K562 treated with DMSO at 1 percent for 12 hours (cell line): Measurements from ENCODE around the gene GANC. TPM values are rescaled to one million over a fixed set of nuclear protein-coding genes. Genes with fewer than 3 reads are reported as not detected.

Source experiments
- total RNA-seq: library from RNA; unstranded; fragments of 300-600 nt; gene quantifications from 2 replicates; pipeline ENCODE4 v1.2.3, GENCODE V29; 2022; ENCODE audit not compliant: insufficient read depth

Gene GANC, protein sequence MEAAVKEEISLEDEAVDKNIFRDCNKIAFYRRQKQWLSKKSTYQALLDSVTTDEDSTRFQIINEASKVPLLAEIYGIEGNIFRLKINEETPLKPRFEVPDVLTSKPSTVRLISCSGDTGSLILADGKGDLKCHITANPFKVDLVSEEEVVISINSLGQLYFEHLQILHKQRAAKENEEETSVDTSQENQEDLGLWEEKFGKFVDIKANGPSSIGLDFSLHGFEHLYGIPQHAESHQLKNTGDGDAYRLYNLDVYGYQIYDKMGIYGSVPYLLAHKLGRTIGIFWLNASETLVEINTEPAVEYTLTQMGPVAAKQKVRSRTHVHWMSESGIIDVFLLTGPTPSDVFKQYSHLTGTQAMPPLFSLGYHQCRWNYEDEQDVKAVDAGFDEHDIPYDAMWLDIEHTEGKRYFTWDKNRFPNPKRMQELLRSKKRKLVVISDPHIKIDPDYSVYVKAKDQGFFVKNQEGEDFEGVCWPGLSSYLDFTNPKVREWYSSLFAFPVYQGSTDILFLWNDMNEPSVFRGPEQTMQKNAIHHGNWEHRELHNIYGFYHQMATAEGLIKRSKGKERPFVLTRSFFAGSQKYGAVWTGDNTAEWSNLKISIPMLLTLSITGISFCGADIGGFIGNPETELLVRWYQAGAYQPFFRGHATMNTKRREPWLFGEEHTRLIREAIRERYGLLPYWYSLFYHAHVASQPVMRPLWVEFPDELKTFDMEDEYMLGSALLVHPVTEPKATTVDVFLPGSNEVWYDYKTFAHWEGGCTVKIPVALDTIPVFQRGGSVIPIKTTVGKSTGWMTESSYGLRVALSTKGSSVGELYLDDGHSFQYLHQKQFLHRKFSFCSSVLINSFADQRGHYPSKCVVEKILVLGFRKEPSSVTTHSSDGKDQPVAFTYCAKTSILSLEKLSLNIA (N-terminal part only)
- 8.6 and 11.1 TPM in 2 replicates for total RNA-seq

DNA sequence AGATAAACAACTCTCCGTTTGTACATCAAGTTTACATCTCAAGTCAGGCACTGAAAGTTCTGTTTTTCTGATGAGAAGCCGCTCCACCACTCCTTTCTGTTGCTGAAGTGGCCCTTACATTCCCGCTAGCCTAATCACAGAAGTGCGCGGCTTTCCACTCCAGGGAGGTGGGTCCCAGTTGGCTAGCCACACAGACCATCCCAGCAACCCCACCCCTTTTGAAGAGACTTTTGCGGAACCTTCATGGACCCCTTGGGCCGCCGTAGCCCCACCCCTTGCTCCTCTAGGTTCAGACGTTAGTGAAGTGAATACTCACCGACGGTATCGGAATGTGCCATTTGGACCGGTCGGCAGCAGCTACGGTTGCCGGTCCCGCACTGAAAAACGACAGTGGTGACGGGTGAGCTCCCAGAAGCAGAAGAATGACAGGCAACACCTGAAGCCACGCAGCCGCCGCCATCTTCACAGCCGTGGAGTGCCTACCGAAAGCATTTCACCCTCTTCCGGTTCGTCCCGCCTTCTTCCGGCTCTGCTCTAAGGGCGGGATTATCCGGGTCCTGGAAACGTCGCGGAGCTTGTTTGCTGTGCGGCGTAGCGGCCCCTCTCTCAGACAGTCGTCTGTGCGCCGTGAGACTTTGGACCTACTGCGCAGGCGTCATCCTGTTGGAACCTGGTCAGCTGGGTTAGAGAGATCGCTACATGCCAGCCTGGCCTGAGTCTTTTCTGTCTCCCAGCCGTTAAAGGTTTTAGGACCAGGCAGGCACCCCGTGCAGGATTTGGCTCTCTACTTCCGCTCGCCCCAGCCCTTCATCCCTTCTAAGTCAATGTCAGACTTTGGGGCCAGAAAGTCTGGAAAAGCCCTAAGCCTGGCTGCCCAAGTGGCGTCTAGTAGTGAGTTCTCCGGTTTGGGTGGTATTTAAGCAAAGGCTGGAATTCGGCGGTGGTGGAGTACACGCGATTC, at the start of gene GANC, which contains the start of gene TMEM87A:
TSS of gene GANC (plus strand) at position 263 of the 961 bp plus-strand sequence. CDS start 1,281 bp downstream, outside the sequence.
TSS of gene TMEM87A (minus strand) at position 495 of the 961 bp plus-strand sequence. CDS start at position 460, 35 bp downstream.

DNA sequence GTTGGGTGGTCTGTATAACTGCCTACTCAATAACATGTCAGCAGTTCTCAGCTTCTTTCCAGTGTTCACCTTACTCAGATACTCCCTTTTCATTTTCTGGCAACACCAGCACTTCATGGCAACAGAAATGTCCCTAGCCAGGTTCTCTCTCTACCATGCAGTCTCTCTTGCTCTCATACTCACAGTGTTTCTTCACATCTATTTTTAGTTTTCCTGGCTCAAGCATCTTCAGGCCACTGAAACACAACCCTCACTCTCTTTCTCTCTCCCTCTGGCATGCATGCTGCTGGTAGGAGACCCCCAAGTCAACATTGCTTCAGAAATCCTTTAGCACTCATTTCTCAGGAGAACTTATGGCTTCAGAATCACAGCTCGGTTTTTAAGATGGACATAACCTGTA, 86.2 kb downstream of the GANC start, which contains the start of gene CAPN3:
TSS of gene CAPN3 (plus strand) at position 253 of the 400 bp plus-strand sequence. CDS start 305 bp downstream, outside the sequence.

Other genes with a start within 250 kb of the GANC start
- gene PLA2G4D, start 178.6 kb upstream of the GANC start, total RNA-seq = not detected in 2 replicates
- gene PLA2G4F, start 116.6 kb upstream of the GANC start, total RNA-seq = not detected in 2 replicates
- 20.2 and 43.3 TPM in 2 replicates for gene VPS39, start 64.9 kb upstream of the GANC start, total RNA-seq
- 17.2 and 21.6 TPM in 2 replicates for gene TMEM87A, start 232 bp downstream of the GANC start, total RNA-seq
- 0.73 and 1.0 TPM in 2 replicates for gene CAPN3, start 86.3 kb downstream of the GANC start, total RNA-seq
- 6.4 and 35.7 TPM in 2 replicates for gene ZNF106, start 217.9 kb downstream of the GANC start, total RNA-seq
- 41.8 and 97.8 TPM in 2 replicates for gene SNAP23, start 222.4 kb downstream of the GANC start, total RNA-seq